OCI-LY7 (cell line): ENCODE data around the gene WWOX. TPM values are rescaled to one million over a fixed set of nuclear protein-coding genes. Genes with fewer than 3 reads are reported as not detected.

Experiments used
- BruUV-seq: library from RNA; stranded (reverse); fragments of 400-500 nt; replicated peaks from 2 replicates; lab custom pipeline; 2021; lab: Mats Ljungman, UMichigan
- CTCF ChIA-PET: fragments of 300-600 bp; sonication (Branson Sonifier 250); formaldehyde crosslinking; loops from one replicate; lab custom pipeline; 2022; ENCODE audit warnings: antibody characterized with exemption; ENCODE audit not compliant: unreplicated experiment; lab: Charles Lee
- POLR2A ChIA-PET: fragments of 300-600 bp; sonication (Branson Sonifier 250); formaldehyde crosslinking; loops from one replicate; lab custom pipeline; 2022; ENCODE audit warnings: antibody characterized with exemption; lab: Charles Lee
- DNase-seq: peaks from one replicate; pipeline ENCODE4 v3.0.0-alpha.2; 2015; ENCODE audit warnings: low spot score
- H2AFZ ChIP-seq: fragments of 200-600 bp; sonication (generic), shearing (Covaris generic); 2 replicates; pipeline ENCODE4 v1.6.1; 2014; ENCODE audit warnings: mild to moderate bottlenecking, antibody characterized with exemption, low read length, moderate library complexity
- H3K27ac ChIP-seq: fragments of 200-600 bp; sonication (generic); 2 replicates; pipeline ENCODE4 v1.5.1; 2014; ENCODE audit warnings: mixed run types, low read depth, mild to moderate bottlenecking, moderate library complexity, low read length, inconsistent platforms; ENCODE audit not compliant: poor library complexity, severe bottlenecking
- H3K36me3 ChIP-seq: fragments of 200-600 bp; sonication (generic); 2 replicates; pipeline ENCODE4 v1.6.1; 2014; ENCODE audit warnings: mild to moderate bottlenecking, antibody characterized with exemption, low read length, moderate library complexity, mixed read lengths; ENCODE audit not compliant: insufficient read depth
- H3K4me1 ChIP-seq: fragments of 200-600 bp; sonication (generic); 2 replicates; pipeline ENCODE4 v1.5.1; 2014; ENCODE audit warnings: mild to moderate bottlenecking, low read length; ENCODE audit not compliant: insufficient read depth, poor library complexity, severe bottlenecking
- H3K4me2 ChIP-seq: fragments of 200-600 bp; sonication (generic); 2 replicates; pipeline ENCODE4 v1.6.1; 2014; ENCODE audit warnings: mild to moderate bottlenecking, low read length
- H3K4me3 ChIP-seq: fragments of 200-600 bp; sonication (generic); 2 replicates; pipeline ENCODE4 v1.5.1; 2014; ENCODE audit warnings: mild to moderate bottlenecking, low read depth, low read length; ENCODE audit not compliant: poor library complexity, severe bottlenecking
- H3K79me2 ChIP-seq: fragments of 200-600 bp; sonication (generic); 2 replicates; pipeline ENCODE4 v1.6.1; 2016; ENCODE audit warnings: low read depth, mild to moderate bottlenecking, low read length, moderate library complexity, mixed read lengths; ENCODE audit not compliant: insufficient read depth
- H3K9me2 ChIP-seq: fragments of 200-600 bp; sonication (generic); 2 replicates; pipeline ENCODE4 v1.6.1; 2016; ENCODE audit warnings: mild to moderate bottlenecking, low read length, mixed read lengths; ENCODE audit not compliant: insufficient read depth
- H3K9me3 ChIP-seq: fragments of 200-600 bp; sonication (generic); 2 replicates; pipeline ENCODE4 v1.6.1; 2014; ENCODE audit warnings: mild to moderate bottlenecking, mixed run types, low read length, mixed read lengths
- H4K20me1 ChIP-seq: fragments of 200-600 bp; sonication (generic); 2 replicates; pipeline ENCODE4 v1.6.1; 2014; ENCODE audit warnings: mild to moderate bottlenecking, antibody characterized with exemption, low read length, moderate library complexity, mixed read lengths; ENCODE audit not compliant: insufficient read depth
- CTCF ChIP-seq: fragments of 200-600 bp; sonication (generic); conservative IDR thresholded peaks from 2 replicates; pipeline ENCODE4 v1.5.1; 2014; ENCODE audit warnings: mild to moderate bottlenecking, antibody characterized with exemption, low read length, moderate library complexity, mixed read lengths
- EZH2phosphoT487 ChIP-seq: fragments of 200-600 bp; sonication (generic); IDR thresholded peaks from 2 replicates; pipeline ENCODE4 v1.6.1; 2018; ENCODE audit warnings: low read depth, borderline replicate concordance, mild to moderate bottlenecking, mixed run types, antibody characterized with exemption, low read length, moderate library complexity, mixed read lengths
- intact Hi-C: fragments of 100-400 bp; cut with micrococcal nuclease; formaldehyde crosslinking; loops from one replicate; pipeline ENCODE4 v1.10.0; 2022; ENCODE audit not compliant: unreplicated experiment
- total RNA-seq, 2 experiments: library from RNA; depleted of rRNA in 1 of 2; stranded (reverse); fragments of >200 nt in 1 of 2; shearing (Covaris generic) in 1 of 2; gene quantifications; 2 replicates each; pipeline ENCODE4 v1.2.3, GENCODE V29; 2014 to 2022

Gene WWOX
- total RNA-seq, 2 experiments from 2014 or later = 40.2 to 47.6 TPM

- H3K9me3 ChIP-seq = no peaks in the 10 kb centered on the region
- H3K4me3 ChIP-seq = no peak overlapping the region
- POLR2A ChIA-PET = interaction anchor here (0.6 kb wide), 2 partner anchors 66 to 640 kb away, joined by 4 to 6 read pairs; no protein-coding TSS in a partner anchor
- CTCF ChIA-PET = no interaction called here
- H2AFZ ChIP-seq = no peak overlapping the region
- H4K20me1 ChIP-seq = no peaks in the 10 kb centered on the region
- H3K27ac ChIP-seq = no peak overlapping the region
- H3K4me2 ChIP-seq = no peak overlapping the region
- no peaks in the 10 kb centered on the region for H3K4me1 ChIP-seq
- intact Hi-C loops = no loop called here
- no peaks in the 10 kb centered on the region for H3K9me2 ChIP-seq
- no peak for DNase-seq
- BruUV-seq = no TSS peak
- TF ChIP-seq CTCF = no peak
- no peak for TF ChIP-seq EZH2phosphoT487
- no peaks in the 10 kb centered on the region for H3K79me2 ChIP-seq
- H3K36me3 ChIP-seq = no peaks in the 10 kb centered on the region
These were observed 335.8 kb downstream of the WWOX start for GRCh38 chr16:78435260-78435659.

- Histone ChIP-seq H3K4me2 (no peak overlapping the region), H3K9me2 (no peaks in the 10 kb centered on the region), H2AFZ (no peak overlapping the region), H4K20me1 (no peaks in the 10 kb centered on the region), H3K4me1 (no peaks in the 10 kb centered on the region), H3K27ac (no peak overlapping the region), H3K4me3 (no peak overlapping the region), H3K9me3 (no peaks in the 10 kb centered on the region), H3K36me3 (no peaks in the 10 kb centered on the region), H3K79me2 (no peaks in the 10 kb centered on the region)
- TF ChIP-seq EZH2phosphoT487 (no peak), CTCF (no peak)
- no peak for DNase-seq
- BruUV-seq = no TSS peak
- intact Hi-C loops = no loop called here
- CTCF ChIA-PET = no interaction called here
- POLR2A ChIA-PET = no interaction called here
These were observed 336.6 kb downstream of the WWOX start for GRCh38 chr16:78436023-78436422.

- no peak overlapping the region for H3K27ac ChIP-seq
- no peaks in the 10 kb centered on the region for H3K9me3 ChIP-seq
- H3K4me1 ChIP-seq = no peaks in the 10 kb centered on the region
- H3K79me2 ChIP-seq = no peaks in the 10 kb centered on the region
- CTCF ChIA-PET = no interaction called here
- POLR2A ChIA-PET = no interaction called here
- intact Hi-C loops = no loop called here
- TF ChIP-seq EZH2phosphoT487 (no peak), CTCF (no peak)
- no peaks in the 10 kb centered on the region for H4K20me1 ChIP-seq
- no peak overlapping the region for H3K4me3 ChIP-seq
- BruUV-seq = no TSS peak
- H3K4me2 ChIP-seq = no peak overlapping the region
- no peak for DNase-seq
- H2AFZ ChIP-seq = no peak overlapping the region
- no peaks in the 10 kb centered on the region for H3K36me3 ChIP-seq
- no peaks in the 10 kb centered on the region for H3K9me2 ChIP-seq
These were observed 337.4 kb downstream of the WWOX start for GRCh38 chr16:78436846-78437245.
